Hepatic stellate cell (primary cell): ENCODE results near the gene RNF113B.

ENCODE experiments used
- DNase-seq: peaks from one replicate; pipeline ENCODE4 v3.0.0; 2011; ENCODE audit warnings: low spot score

The RNF113B gene

DNA sequence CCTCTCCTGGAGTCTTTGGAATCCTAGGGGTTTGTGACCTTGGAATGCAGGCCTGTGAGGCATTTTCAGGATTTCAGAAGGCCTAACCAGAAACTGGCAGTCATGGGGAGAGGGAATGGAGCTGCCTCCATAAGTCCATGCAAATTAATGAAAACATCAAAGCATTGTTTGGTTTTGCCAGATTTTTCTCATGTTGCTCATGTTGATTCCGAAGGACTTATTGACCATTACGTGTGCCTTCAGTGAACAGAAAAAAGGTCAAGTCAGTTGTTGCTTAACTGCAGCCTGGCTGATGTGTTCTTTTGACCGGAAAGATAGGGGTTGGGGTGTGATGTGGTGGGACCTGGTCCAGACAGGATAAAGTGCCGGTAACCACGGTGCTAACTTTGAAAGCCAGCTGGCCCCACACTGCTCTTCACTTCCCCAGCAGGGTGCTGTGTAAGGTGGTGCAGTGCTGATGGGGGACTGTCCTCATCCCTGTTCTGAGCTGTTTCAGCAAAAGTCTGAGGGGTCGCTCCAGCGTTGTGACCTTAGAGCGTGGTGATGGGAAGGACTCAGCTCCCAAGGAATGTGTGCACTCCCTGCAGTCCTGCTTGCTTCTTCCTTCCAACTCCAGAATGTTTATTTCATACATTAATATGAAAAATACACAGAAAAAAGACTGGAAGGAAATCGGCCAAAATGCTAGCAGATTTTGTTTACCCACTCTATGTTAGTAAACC, 3.5 kb downstream of the RNF113B start:
- peak; percentile 84 for DNase-seq

DNA sequence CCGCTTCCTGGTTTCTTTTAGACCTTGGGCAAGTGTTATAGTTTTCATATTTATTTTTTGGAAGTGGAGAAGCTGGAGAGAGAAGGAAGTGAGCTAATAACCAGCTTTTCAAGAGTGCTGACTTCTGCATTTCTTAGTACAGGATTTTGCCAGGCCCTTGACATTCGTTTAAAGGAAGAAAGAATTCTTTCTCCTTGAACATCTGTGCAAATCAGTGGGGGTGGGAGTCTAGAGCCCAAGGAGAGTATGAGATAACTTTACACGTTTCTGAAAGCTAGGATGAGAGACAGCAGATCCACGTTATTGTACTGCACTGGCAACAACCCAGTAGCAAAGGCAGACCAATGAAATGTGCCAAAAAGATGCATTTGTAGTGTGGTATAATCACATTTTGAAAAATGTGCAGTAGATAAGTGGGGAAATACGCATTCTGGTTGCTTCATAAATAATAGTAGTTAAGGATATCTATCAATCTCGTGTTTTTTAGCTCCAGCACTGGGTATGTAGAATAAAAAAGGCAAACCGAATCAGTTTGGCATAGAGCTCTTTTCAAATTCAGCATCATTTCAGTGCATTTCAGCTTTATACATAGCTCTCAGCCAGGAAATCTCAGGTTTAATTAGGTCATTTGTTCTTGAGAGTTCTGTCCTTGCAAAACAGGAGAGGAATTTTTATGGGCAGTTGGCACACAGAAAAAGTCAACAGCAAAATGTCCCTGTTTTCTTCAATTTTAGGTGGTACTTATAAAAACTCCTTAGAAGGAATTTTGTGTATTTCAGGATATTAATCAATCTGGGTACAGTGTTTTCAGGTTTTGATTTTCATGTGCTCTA, 4.3 kb downstream of the RNF113B start:
- DNase-seq: peak; percentile 21

DNA sequence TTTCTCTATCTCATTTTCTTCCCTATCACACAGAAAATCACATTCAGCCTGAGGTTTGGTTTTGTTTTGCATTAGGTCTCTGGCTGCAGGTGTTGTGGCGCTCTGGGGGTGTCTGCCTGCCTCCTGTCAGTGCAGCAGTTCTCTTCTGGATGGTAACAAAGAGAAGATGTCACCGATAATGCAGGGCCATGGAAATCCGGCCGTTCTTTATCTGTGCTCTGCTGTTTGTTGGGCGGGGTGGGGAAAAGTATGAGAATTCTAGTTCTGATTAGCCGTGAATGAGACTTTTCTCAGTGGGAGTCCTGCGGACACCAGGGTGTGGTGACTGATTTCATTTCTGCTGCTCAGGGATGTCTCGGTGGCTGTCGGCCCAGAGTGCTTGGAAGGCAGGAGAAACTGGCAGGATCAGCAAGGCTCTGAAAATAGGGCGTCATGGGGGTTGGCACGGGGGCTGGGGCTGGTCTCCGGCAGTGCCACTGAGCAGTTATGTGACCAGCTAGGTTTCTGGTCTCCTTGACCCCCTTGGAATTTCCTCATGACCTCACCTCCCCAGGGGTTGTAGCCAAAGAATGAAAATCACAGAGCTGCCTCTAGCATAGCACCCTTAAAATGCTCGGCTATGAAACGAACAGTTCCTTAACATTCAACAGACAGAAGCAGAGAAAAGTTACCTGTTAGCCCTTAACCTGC, 5.0 kb downstream of the RNF113B start:
- DNase-seq: peak; percentile 41

- no peak for DNase-seq
Measured at GRCh38 chr13:98169331-98169730, 7.7 kb downstream of the RNF113B start.

- DNase-seq: no peak
Measured at GRCh38 chr13:98162935-98163334, 14.1 kb downstream of the RNF113B start.

- no peak for DNase-seq
Measured at GRCh38 chr13:98158172-98158899, 18.7 kb downstream of the RNF113B start.

DNA sequence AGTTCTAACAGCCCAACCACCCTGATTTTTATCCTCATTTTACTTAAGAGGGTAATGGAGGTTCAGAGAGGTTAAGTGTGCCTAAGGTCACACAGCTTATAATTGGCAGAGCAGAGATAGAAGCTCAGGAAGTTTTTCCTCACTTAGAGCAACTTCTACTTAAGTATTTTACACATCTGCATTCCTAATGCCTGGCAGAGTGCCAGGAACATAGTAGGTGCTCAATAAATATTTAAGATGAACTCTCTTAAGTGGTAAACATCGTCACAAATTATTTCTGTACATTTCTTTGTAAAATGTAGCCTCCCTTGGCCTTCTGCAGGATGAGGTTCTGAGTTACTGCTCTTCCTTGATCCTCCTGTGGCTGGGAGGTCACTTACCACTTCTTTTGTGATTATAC, 19.5 kb downstream of the RNF113B start:
- no peak for DNase-seq

- DNase-seq: no peak
Measured at GRCh38 chr13:98157188-98157587, 19.9 kb downstream of the RNF113B start.

- no peak for DNase-seq
Measured at GRCh38 chr13:98156259-98156658, 20.8 kb downstream of the RNF113B start.

- no peak for DNase-seq
Measured at GRCh38 chr13:98155475-98156109, 21.5 kb downstream of the RNF113B start.

DNA sequence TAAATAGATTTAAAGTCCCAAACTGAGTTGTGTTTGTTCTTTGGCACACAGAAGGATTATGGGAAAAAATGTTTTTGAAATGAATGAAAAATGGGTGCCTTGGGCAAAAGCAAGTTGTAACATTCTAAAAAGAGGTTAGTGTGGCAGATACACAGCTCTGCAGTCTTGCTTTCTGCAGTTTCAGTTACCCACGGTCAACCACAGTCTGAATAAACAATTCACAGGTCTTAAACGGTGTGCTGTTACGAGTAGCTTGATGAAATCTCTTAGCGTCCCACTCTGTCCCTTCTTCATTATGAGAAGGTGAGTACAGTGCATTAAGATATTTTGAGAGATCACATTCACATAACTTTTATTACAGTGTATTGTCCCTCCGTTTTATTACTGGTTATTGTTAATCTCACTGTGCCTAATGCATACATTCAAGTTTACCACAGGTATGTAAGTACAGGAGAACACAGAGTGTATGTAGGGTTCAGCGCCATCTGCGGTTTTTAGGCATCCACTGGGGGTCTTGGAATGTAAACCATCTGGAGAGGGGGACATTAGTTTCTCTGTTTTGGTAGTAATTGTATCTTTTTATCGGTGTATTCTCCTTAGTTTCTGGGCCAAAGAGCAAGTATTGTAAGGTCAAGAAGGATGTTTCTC, 26.1 kb downstream of the RNF113B start:
- no peak for DNase-seq

- no peak for DNase-seq
Measured at GRCh38 chr13:98147521-98147920, 29.5 kb downstream of the RNF113B start.

- DNase-seq: peak; percentile 42
Measured at GRCh38 chr13:98144801-98145350, 32.2 kb downstream of the RNF113B start.

- DNase-seq: peak; percentile 31
Measured at GRCh38 chr13:98144027-98144741, 32.9 kb downstream of the RNF113B start.

DNA sequence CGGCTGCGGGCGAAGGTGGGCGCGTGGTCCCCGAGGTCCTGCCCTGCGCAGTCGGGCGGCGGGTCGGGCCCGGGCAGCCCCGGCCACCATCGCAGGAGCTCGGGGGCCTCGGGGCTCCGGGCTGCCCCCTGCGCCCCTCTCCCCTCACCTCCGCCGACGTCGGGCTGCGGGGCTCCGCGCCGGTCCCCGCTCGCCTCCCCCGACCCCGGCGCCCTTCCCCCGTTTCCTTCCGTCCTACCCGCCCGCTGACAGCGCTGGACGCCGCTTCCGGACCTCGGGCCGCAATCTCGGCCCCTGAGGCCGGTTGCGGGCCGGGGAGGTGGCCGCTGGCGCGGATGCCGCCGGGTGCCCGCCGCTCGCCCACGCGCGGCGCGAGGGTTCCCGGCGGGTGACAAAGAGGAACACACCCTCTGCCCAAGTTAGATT, 33.5 kb downstream of the RNF113B start:
- peak; percentile 36 for DNase-seq

DNA sequence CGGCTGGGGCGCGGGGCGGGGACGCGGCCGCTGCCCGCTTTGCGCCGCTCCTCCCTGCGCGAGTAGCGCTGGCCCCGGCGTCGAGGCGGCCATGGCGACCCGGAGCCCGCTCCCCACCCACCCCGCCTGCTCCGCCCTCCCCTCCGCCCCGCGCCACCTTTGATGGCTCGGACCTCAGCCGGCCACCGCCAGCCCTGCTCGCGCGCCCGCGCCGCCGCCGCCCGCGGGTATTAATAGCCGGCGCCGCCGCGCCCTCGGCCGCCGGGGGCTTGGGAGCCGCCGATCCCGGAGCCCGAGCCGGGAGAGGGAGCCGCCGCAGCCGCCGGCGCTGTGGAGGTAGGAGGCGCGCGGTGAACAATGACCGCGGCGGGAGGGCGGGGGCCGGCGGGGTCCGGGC, 33.9 kb downstream of the RNF113B start:
- DNase-seq: peak; percentile 23

DNA sequence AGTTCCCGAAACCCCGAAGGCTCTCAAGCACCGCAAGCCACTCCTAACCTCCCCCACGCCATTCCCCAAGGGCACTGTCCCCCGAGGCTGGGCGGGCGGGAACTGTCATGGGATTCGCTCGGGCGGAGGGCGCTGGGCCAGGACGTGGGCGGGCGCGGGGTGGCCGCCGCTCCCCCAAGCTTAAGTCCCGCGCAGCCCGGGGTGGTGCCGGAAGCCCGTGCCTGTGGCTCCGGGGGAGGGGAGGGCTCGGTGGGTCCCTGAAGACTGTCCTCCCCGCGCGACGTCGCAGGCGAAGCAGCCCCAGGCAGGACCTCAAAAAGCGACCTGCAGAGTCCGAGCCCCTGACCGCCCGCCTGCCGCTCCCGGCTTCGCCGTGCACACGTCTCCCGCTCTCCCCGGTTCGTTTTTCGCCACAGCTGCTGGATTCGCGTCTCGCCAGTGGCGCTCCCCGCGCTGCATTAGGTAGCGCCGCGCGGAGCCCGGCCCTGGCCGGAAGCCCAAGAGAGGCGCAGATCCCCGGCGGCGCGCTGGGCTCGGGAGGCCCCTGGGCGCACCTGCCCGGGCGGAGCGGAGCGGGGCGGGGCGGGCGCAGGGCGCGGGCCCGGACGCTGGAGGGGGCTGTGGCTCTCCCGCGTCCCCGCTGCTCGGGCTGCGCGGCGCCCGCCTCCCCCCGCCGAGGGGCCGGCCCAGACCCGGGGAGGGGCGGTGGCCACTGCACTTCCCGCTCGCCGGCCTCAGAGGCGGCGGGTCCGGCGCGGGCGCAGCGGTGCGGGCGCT, 34.5 kb downstream of the RNF113B start, which contains the start of gene FARP1:
Gene FARP1 (plus strand): TSS at position 715 of the 777 bp plus-strand sequence. CDS start 70,149 bp downstream, outside the sequence.
- DNase-seq: peak; percentile 76

DNA sequence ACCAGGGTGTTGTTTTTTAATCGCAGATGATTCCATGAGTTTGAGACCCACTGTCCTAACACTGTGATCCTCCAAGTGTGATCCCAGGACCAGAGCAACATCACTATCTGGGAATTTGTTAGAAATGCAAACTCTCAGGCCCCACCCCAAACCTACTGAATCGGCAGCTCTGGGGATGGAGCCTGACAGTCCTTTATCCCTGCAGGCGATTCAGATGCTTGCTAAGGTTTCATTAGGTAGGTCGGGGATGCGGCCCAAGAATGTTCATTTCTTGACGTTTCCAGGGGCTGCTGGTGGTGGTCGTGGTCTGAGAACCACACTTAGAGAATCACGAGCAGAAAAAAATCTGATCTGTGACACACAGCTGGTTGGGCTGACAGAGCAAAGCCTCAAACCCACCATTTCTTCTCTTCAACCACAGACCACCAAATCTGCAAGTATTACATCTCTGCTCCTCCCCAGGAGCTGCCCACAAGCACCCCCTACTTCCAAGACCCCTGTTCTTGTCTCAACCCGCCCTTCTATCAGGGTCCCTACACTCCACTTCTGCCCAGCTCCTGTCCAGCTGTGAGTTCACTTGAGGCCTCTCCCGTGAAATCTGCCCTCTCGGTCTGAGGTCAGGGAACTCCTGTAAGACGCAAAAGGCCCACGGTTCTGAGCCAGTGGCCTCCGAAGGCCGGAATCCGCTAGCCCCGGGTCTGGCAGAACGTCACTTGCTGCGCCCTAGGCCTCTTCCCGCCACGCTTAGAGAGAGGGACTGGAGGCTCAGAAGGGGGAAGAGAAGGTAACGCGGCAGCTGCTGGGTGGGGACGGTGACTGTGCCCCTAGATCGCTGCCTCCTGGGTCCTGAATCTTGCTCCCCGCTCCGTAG, 35.3 kb downstream of the RNF113B start:
- no peak for DNase-seq
